ENCODE measurements around the gene CERK. TPM values are rescaled to one million over a fixed set of nuclear protein-coding genes. Genes with fewer than 3 reads are reported as not detected.
A peak's percentile ranks its signal among the peaks of the same experiment; 100 is the strongest.

Gene CERK
- total RNA-seq, 2 donors from 2014 or later: 54.9 to 57.6 TPM

DNA sequence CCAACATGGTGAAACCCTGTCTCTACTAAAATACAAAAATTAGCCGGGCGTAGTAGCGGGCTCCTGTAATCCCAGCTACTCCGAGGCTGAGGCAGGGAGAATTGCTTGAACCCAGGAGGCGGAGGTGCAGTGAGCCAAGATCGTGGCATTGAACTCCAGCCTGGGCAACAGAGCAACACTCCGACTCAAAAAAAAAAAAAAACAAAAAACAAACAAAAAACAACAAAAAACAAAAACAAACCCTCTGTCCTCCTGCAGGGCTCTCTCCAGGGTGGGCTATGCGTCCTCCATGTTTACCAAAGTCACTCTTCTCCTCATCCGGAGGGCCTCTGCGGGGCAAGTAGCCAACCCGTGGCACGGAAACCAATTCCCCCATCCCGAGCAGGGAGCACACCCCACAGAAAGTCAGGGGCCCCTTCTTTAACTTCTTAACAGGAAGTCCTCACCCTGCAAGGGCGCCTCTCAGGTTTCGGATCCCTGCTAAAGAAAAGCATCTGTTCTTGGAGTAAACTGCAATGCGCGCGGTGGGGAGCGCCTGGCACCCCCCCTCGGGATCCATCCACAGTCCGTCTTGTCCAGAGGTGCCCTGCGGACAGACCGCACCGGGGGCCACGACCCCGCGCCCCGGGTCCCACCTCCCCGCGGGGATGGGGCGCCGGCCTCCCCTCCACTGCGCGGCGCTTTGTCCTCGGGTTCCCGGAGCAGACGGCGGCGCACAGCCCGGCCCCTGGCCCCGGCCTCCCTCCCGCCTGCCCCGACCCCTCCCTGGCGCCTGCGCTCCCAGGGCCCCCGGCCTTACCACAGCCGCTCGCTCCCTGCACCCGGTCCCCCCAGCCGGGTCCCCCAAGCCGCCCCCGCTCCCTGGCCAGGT, 712 bp downstream of the CERK start:
- WGBS, 2 experiments (ENCODE audit: insufficient coverage in 1 of 2, insufficient read length in 1 of 2): 8 to 13% methylated on average over 17 to 53 of the region's 53 CpGs
- H3K27me3 Mint-ChIP-seq (ENCODE audit: insufficient read depth): no peaks in the 10 kb centered on the region
- H3K36me3 Mint-ChIP-seq (ENCODE audit: low read depth): peaks cover 2% of the 10 kb centered on the region
- H3K27ac Mint-ChIP-seq: peak overlapping the region; percentile 69
- H3K9me3 ChIP-seq (ENCODE audit: control insufficient read depth, low read length): no peaks in the 10 kb centered on the region
- no peaks in the 10 kb centered on the region for H3K9me3 Mint-ChIP-seq
- peak overlapping the region; percentile 95 for H3K4me3 ChIP-seq (ENCODE audit: low read length)
- H3K4me1 ChIP-seq (ENCODE audit: control insufficient read depth, insufficient read depth, low read length): peaks cover 6% of the 10 kb centered on the region
- no peaks in the 10 kb centered on the region for H3K27me3 ChIP-seq (ENCODE audit: control insufficient read depth, insufficient read depth, low read length, poor library complexity, severe bottlenecking)
- H3K4me1 Mint-ChIP-seq: peaks cover 18% of the 10 kb centered on the region
- DNase-seq: peak; percentile 80
- H3K9ac ChIP-seq (ENCODE audit: extremely low read depth, low read length, poor library complexity, severe bottlenecking): peak overlapping the region; percentile 60
- no peaks in the 10 kb centered on the region for H3K36me3 ChIP-seq (ENCODE audit: control insufficient read depth, insufficient read depth, low read length)
- TF ChIP-seq CTCF (conservative IDR thresholded peaks at IDR 0.05): no peak
- peak overlapping the region; percentile 53 for H3K27ac ChIP-seq (ENCODE audit: low read depth, low read length)
- peak overlapping the region; percentile 81 for H3K4me3 Mint-ChIP-seq

DNA sequence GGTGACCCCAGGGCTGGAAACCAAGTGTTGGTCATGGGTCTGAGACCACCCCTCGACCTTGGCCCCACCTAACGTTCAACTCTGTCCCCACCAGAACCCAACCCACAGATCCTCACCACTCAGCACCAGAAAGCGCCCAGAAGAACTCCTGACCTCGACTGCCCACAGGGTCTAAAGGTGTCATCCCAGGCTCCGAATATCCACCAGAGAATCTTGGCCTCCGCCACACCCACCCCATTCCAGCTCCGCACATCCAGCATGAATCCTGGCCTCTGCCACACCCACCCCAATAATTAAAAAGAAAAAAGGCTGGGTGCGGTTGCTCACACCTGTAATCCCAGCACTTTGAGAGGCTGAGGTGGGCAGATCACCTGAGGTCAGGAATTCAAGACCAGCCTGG, 1.3 kb downstream of the CERK start:
- peak overlapping the region; percentile 81 for H3K4me3 Mint-ChIP-seq
- Histone ChIP-seq H3K27me3 (ENCODE audit: control insufficient read depth, insufficient read depth, low read length, poor library complexity, severe bottlenecking) (no peaks in the 10 kb centered on the region), H3K4me3 (ENCODE audit: low read length) (peak overlapping the region; percentile 95), H3K4me1 (ENCODE audit: control insufficient read depth, insufficient read depth, low read length) (peaks cover 9% of the 10 kb centered on the region), H3K9me3 (ENCODE audit: control insufficient read depth, low read length) (no peaks in the 10 kb centered on the region), H3K27ac (ENCODE audit: low read depth, low read length) (no peak overlapping the region), H3K36me3 (ENCODE audit: control insufficient read depth, insufficient read depth, low read length) (no peaks in the 10 kb centered on the region), H3K9ac (ENCODE audit: extremely low read depth, low read length, poor library complexity, severe bottlenecking) (peak overlapping the region; percentile 60)
- WGBS, 2 experiments (ENCODE audit: insufficient coverage in 1 of 2, insufficient read length in 1 of 2): 88 to 90% methylated on average over 5 to 8 of the region's 8 CpGs
- TF ChIP-seq CTCF (conservative IDR thresholded peaks at IDR 0.05): no peak
- no peak for DNase-seq
- peaks cover 4% of the 10 kb centered on the region for H3K36me3 Mint-ChIP-seq (ENCODE audit: low read depth)
- H3K9me3 Mint-ChIP-seq: no peaks in the 10 kb centered on the region
- H3K4me1 Mint-ChIP-seq: peaks cover 21% of the 10 kb centered on the region
- peak overlapping the region; percentile 69 for H3K27ac Mint-ChIP-seq
- no peaks in the 10 kb centered on the region for H3K27me3 Mint-ChIP-seq (ENCODE audit: insufficient read depth)

- Mint-ChIP-seq H3K9me3 (no peaks in the 10 kb centered on the region), H3K36me3 (ENCODE audit: low read depth) (peaks cover 8% of the 10 kb centered on the region), H3K27me3 (ENCODE audit: insufficient read depth) (no peaks in the 10 kb centered on the region), H3K27ac (no peak overlapping the region), H3K4me1 (peaks cover 24% of the 10 kb centered on the region), H3K4me3 (peak overlapping the region; percentile 81)
- Histone ChIP-seq H3K27me3 (ENCODE audit: control insufficient read depth, insufficient read depth, low read length, poor library complexity, severe bottlenecking) (no peaks in the 10 kb centered on the region), H3K9ac (ENCODE audit: extremely low read depth, low read length, poor library complexity, severe bottlenecking) (no peak overlapping the region), H3K4me1 (ENCODE audit: control insufficient read depth, insufficient read depth, low read length) (peaks cover 9% of the 10 kb centered on the region), H3K4me3 (ENCODE audit: low read length) (peak overlapping the region; percentile 95), H3K9me3 (ENCODE audit: control insufficient read depth, low read length) (no peaks in the 10 kb centered on the region), H3K27ac (ENCODE audit: low read depth, low read length) (no peak overlapping the region), H3K36me3 (ENCODE audit: control insufficient read depth, insufficient read depth, low read length) (no peaks in the 10 kb centered on the region)
- 74 to 81% methylated on average over 4 to 13 of the region's 13 CpGs for WGBS, 2 experiments (ENCODE audit: insufficient coverage in 1 of 2, insufficient read length in 1 of 2)
- peak; percentile 59 for DNase-seq
- TF ChIP-seq CTCF (conservative IDR thresholded peaks at IDR 0.05): no peak
These were observed 2.1 kb downstream of the CERK start for GRCh38 chr22:46735747-46736608.

Data from endodermal cell (in vitro differentiated cells).